C4-2B (cell line): Measurements from ENCODE around the gene AFF1.
"Not testable (repeated sequence)": the region's sequence is repeated elsewhere in the genome, so short reads cannot be mapped to it uniquely, and the experiment has no call there.

Experiments
- H3K27ac ChIP-seq: fragments of 450-650 bp; 2 replicates; pipeline ENCODE4 v1.5.1; 2017
- ZFX ChIP-seq: fragments of 450-650 bp; IDR thresholded peaks from 2 replicates; pipeline ENCODE4 v1.6.1; 2017
- TF ChIP-seq, protein P1 (sequence below): fragments of 450-650 bp; conservative IDR thresholded peaks from 2 replicates; pipeline ENCODE4 v1.5.1; 2017; ENCODE audit warnings: mild to moderate bottlenecking

AFF1 gene

DNA sequence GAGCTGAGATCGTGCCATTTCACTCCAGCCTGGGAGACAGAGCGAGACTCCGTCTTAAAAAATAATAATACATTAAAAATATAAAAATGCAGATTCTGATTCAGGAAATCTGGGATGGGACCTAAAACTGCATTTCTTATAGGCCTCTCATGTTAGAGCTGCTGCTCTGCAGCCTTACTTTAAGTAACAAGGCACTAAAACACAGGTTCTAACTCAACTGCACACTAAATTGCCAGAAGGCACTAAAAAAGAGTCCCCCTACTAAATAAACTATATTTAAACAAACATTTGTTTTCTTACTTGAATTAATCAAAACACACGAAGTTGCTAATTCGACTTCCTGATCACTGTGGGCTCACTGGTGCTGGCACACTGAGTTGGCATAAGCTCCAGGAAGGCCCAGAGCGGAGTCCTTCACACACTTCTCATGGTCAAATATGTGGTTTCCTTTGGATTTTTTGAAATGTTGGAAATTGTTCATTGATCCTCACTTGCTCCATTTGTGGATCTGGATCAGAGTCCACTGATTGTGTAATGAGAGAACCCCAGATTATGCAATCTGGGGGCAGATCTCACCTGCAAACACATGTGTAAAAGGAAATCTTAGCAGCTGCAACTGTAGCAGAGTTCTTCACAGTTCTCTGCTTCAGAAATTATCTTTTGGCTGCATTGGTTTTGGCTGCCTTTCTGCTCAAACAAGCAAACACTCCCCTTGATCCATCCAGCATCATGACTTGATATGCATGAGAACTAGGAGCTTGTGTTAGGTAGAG is 59.3 kb downstream of the AFF1 start:
- no peak overlapping the region for H3K27ac ChIP-seq
- TF ChIP-seq ZFX = no peak
- TF ChIP-seq, protein P1, sequence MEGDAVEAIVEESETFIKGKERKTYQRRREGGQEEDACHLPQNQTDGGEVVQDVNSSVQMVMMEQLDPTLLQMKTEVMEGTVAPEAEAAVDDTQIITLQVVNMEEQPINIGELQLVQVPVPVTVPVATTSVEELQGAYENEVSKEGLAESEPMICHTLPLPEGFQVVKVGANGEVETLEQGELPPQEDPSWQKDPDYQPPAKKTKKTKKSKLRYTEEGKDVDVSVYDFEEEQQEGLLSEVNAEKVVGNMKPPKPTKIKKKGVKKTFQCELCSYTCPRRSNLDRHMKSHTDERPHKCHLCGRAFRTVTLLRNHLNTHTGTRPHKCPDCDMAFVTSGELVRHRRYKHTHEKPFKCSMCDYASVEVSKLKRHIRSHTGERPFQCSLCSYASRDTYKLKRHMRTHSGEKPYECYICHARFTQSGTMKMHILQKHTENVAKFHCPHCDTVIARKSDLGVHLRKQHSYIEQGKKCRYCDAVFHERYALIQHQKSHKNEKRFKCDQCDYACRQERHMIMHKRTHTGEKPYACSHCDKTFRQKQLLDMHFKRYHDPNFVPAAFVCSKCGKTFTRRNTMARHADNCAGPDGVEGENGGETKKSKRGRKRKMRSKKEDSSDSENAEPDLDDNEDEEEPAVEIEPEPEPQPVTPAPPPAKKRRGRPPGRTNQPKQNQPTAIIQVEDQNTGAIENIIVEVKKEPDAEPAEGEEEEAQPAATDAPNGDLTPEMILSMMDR = no peak

DNA sequence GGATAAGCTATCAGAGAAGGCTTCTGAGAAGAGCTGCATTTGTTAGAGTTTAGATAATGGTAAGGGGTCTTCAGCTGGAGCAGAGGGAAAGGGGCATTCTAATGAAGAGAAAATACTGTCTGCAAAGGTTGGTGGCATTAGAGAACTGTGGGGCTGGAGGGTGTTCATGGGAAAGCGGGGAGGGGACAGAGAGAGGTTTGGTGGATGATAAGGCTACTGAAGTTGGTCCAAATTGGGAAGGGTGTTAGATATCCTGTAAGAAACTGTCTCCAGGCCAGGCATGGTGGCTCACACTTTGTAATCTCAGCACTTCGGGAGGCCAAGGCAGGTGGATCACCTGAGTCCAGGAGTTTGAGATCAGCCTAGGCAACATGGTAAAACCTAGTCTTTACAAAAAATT is 59.9 kb downstream of the AFF1 start:
- H3K27ac ChIP-seq = no peak overlapping the region
- TF ChIP-seq, protein P1 = no peak
- no peak for TF ChIP-seq ZFX

DNA sequence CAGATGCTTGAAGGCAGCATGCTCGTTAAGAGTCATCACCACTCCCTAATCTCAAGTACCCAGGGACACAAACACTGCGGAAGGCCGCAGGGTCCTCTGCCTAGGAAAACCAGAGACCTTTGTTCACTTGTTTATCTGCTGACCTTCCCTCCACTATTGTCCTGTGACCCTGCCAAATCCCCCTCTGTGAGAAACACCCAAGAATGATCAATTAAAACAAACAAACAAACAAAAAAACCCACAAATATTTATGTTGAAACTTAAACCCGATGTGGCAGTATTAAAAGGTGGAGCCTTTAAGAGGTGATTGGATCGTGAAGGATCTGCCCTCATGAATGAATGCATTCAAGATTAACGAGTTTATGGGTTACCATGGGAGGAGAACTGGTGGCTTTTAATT is 61.7 kb downstream of the AFF1 start:
- not testable (repeated sequence) for H3K27ac ChIP-seq

DNA sequence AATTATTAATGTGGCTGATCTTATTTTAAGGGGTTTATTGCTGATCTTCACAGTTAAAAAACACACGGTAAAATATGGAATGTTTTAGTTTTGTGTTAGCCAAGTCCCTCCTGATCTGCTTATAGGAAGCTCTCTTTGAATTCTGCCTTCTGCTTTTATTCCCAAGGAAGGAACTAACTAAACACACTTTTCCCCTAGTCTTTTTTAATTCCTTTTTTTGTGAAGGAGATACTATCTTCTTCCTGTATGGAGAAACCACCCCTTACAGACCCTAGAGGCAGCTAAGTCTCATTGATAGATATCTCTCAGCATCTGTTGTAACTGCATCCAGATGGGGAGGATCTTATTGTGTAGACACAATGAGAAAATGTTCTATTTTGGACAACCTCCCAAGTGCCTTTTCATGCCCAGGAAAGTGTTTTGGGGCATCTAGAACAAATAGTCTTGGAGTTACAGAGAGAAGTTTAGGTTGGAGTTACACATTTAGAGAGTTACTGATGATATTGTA is 64.4 kb downstream of the AFF1 start:
- TF ChIP-seq ZFX = no peak
- TF ChIP-seq, protein P1 = no peak
- no peak overlapping the region for H3K27ac ChIP-seq

DNA sequence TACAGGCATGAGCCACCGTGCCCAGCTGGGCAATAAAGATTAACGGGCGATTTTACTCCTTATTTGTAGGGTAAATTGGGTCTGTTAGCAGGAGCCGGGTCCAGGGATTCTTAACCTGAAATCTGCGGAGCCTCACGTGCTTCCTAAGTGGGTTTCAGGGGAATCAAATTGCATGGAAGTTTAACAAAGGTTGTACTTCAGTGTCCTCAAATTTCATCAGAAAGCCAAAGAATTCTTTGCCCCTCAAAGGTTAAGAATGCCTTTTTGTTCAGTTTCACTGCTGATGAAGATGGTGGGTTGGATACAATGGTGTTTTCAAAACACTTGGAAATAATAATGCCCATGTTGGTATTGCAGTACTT is 67.9 kb downstream of the AFF1 start:
- TF ChIP-seq ZFX = no peak
- TF ChIP-seq, protein P1 = no peak
- H3K27ac ChIP-seq = no peak overlapping the region

DNA sequence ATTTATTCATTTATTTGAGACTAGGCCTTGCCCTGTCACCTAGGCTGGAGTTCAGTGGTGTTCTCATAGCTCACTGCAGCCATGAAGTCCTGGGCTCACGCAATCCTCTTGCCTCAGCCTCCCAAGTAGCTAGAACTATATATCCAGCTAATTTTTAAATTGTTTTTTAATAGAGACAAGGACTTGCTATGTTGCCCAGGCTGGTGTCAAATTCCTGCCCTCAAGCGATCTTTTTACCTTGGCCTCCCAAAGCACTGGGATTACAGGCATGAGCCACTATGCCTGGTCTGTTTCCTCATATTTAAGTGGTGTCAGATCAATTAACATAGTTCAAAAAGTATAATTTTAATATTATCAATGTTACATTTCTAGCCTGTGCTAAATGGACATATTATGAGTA is 68.5 kb downstream of the AFF1 start:
- no peak for TF ChIP-seq ZFX
- TF ChIP-seq, protein P1 = no peak
- no peak overlapping the region for H3K27ac ChIP-seq

DNA sequence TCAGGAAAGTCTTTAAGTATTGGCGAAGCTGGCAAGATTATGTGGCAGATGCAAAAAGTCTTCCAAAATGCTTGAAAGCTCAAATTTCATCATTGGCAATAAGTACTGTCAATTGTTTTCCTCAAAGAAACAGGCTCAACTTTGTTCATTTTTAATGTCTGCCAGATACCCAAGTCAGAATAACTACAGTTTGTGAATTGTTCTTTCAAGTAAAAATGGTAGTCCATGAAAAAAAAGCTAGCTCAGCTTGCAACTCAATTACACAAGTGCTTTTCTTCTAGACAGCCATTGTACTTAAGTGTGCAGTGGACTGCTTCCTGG is 70.5 kb downstream of the AFF1 start:
- no peak overlapping the region for H3K27ac ChIP-seq
- TF ChIP-seq, protein P1 = no peak
- no peak for TF ChIP-seq ZFX
